NCI-H1436 (cell line): ENCODE results near the gene C10orf105.

Experiments used
- DNase-seq: peaks from one replicate; lab custom pipeline; 2025; lab: John Stamatoyannopoulos, UW

The C10orf105 gene

DNA sequence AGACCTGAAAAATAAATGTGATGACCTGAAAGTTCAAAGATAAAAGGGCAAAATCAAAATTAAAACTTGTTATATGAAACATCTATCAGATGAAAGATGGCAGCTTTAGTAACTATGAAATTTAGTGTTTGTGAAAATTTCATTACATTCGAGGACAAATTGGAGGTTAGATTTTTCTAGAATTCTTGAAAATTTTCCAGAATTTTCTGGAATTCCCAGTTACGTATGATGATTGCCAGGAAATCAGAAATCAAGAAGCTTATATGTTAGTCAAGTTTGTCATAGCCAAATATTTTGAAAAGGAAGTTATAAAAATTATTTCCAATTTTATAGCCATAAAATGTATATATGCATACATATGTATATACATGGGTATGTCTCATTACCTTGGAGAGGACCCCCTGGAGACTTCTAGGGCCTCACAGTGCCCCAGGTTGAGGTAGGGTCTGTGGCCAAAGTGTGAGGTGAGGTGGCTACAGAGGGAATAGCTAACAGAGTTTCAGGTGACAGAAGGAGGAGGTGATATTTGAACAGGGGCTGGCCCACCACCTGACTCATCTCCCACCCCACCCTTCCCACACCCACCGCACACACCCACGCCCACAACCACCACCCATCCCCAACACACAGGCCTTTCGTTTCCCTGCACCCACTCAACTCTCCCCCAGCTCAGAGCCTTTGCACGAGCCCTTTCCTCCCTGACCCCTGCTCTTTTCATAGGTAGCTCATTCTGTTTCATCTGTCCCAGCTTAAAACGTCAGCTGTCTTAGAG, 21.5 kb downstream of the C10orf105 start:
- no peak for DNase-seq

DNA sequence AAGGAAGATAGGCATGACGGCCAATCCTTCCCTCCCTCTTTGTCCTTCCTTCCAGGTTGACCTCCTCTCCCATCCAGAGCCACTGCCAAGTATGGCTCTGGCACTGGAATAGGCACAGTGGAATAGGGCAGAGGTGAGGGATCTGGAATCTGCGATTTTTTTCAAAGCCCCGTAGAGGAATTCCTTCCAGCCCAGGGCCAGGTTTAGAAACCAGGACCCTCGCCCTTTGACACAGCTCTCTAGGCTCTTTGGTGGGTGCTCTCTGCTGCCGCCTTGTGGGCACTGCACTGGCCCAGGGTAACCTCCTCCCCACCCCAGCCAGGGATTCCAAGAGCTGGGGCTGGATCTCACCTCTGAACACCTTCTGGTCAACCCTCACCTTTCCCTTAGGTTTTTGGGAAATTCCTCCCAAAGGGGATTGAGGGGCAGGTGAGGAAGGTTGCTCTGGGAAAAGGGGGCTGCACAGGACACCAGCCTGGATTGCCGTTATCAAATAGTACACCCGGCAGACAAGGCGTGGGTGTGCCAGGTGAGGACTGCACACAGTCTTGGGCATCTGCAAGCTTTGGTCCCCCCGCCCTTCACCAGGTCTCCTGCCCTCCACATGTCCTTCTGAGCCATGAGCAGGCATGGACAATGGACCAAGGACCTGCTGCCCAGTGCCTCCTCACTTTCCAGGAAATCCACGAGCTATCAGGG, 22.8 kb downstream of the C10orf105 start:
- DNase-seq, result peak; percentile 48

GRCh38 chr10:71695502-71696476, 23.8 kb downstream of the C10orf105 start:
- no peak for DNase-seq

DNA sequence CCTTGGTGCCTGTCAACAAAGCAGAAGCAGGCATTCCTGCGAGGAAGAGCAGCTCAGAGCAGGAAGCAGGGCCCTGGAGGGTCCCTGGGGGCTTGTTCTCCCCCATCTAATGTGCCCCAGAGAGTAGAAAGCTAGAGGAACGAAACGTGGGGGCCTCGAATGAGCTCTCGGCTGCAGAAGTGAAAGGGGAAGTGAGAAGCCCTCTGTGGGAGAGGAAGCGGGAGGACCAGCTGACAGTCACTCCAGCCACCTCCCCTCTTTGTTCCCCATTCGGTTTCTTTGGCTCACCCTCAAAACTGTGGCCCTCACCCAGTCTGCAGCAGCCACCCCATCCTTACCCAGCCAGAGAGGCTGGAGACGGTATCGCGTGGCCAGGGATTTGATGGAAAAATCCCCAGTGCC, 25.0 kb downstream of the C10orf105 start:
- no peak for DNase-seq

GRCh38 chr10:71694039-71694501, 25.5 kb downstream of the C10orf105 start:
- DNase-seq, result no peak

GRCh38 chr10:71693377-71693776, 26.2 kb downstream of the C10orf105 start:
- DNase-seq, result no peak

- DNase-seq, result no peak
These were observed 26.8 kb downstream of the C10orf105 start for GRCh38 chr10:71692598-71693306.

- DNase-seq, result no peak
These were observed 28.2 kb downstream of the C10orf105 start for GRCh38 chr10:71691405-71691804.

DNA sequence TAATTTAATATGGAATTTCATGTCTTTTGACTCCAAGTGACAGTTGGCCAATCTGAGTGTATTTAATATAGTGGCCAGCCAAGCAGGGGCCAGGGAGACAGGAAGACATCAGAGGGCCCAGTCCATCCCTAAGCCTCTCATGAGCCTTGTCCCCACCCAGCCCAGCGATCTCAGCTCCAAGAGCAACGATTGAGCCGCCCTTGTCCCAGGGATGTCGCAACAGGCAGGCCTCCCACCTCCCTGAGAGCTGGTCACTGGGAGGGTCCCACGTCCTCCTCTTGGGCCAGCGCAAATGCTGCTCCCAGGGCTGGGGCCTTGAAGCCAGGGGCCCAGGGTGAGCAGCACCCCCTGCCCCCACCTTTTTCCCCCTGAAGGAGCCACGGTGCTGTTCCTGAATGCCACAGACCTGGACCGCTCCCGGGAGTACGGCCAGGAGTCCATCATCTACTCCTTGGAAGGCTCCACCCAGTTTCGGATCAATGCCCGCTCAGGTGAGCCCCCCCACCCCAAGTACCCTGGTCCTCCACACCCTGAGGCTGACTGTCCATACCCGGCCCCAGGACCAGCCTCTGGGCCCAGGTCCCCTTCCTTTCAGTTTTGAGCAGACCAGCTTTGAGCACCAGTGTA, 29.4 kb downstream of the C10orf105 start:
- DNase-seq, result no peak

GRCh38 chr10:71688256-71688655, 31.3 kb downstream of the C10orf105 start:
- DNase-seq, result no peak

- DNase-seq, result no peak
These were observed 32.1 kb downstream of the C10orf105 start for GRCh38 chr10:71687480-71687879.

- DNase-seq, result no peak
These were observed 32.5 kb downstream of the C10orf105 start for GRCh38 chr10:71687077-71687476.

DNA sequence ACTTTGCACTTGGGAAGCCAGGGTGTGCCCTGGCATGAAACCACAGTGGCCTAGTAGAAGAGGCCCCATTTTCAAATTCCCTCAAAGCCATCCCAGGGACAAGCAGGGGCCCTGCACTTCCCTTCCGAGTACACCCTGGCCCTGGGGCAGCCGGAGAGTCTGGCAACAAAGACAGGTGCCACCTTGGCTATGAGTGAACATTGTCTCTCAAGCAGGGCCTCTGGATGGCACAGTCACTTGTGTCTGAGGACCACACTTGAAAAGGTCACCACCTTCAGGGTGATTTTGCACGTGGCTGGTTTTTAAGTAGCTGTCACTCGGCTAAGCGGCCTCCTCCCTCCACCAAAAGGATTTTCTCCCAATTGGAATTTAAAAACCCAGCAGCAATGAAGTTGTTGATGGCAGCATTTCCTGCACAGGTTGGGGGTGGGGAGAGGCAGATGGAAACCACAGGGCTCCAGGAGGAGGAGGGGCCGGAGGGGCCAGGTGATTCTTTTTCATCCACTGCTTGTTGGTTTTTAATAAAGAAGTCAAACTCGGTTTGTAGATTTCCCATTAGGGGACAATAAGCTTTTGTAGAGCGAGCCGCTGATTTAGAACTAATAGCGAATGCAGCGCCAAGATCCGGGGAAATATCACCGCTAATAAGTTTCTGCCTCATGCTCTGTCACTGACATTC, 33.9 kb downstream of the C10orf105 start:
- no peak for DNase-seq

- DNase-seq, result no peak
These were observed 35.0 kb downstream of the C10orf105 start for GRCh38 chr10:71684356-71685173.

DNA sequence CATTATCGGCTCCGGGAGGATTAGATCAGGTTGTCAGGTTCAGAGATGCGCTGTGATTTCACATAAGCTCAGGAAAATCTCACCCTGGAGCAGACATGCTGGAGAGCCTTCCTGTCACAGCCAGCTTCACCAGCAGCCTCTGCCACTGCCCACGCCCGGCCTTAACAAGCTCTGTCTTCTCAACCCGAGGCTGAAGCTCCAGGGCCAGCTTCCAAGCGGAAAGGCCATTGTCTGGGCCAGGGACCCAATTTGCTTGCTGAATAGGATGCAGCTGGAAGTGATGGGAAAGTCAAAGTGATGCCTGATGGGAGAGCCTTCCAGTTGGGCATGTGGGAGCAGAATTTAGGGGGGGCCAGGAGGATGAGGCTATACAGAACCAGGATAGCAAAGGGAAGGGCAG, 36.3 kb downstream of the C10orf105 start:
- no peak for DNase-seq

GRCh38 chr10:71681977-71682376, 37.6 kb downstream of the C10orf105 start:
- no peak for DNase-seq

DNA sequence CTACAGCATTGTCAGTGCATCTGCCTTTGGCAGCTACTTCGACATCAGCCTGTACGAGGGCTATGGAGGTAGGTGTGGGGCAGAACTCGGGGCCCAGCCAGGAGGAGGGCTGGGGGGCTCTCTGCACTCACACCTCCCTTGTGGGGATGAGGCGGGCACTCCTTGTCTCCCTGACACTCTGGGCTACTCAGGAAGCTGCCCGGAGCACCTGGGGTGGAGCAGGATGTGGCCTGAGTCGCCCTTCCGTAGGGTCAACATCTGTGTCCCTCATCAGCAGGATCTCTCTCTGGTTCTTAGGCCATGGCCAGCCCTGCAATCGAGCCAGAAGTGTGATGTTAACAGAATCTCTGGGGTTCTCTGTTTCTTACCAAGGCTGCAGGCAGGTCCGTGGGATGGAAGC, 40.2 kb downstream of the C10orf105 start:
- DNase-seq, result no peak

- DNase-seq, result no peak
These were observed 41.3 kb downstream of the C10orf105 start for GRCh38 chr10:71678057-71678805.

DNA sequence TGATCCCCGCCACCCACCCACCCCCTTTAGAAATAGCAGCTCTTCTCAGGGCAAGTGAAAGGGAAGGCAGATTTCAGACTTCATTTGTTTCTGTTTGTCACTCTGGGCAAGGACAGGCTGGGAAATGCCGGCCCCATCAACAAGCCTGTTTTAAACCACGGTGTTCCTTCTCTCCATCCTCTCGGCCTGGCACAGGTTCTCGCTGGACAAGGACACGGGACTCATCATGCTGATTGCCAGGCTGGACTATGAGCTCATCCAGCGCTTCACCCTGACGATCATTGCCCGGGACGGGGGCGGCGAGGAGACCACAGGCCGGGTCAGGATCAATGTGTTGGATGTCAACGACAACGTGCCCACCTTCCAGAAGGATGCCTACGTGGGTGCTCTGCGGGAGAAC, 42.3 kb downstream of the C10orf105 start:
- no peak for DNase-seq
